ENCODE data around the gene ROBO1.

ROBO1 gene

DNA sequence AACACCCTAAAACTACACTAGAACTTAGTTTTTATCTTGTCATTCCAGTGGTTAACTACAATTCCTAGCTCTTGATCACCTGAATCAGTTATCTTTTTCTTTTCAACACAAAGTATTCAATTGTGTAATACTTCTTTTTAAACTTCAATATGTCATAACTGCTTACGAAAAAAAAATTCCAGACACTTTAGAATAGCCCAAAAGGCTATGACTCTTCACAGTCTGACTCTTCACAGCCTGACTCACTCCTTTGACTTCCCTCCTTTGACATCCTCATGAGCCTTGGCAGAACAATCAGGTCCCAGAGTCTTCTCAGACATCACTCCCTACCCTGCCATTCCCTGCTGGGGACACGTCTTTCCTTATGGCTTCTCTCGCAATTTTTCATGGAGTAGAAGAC, 727.1 kb downstream of the ROBO1 start:
- no peak overlapping the region for H3K27ac ChIP-seq
- no peaks in the 10 kb centered on the region for H3K79me2 ChIP-seq (ENCODE audit: insufficient read depth, low read depth)
- TF ChIP-seq, protein P1, sequence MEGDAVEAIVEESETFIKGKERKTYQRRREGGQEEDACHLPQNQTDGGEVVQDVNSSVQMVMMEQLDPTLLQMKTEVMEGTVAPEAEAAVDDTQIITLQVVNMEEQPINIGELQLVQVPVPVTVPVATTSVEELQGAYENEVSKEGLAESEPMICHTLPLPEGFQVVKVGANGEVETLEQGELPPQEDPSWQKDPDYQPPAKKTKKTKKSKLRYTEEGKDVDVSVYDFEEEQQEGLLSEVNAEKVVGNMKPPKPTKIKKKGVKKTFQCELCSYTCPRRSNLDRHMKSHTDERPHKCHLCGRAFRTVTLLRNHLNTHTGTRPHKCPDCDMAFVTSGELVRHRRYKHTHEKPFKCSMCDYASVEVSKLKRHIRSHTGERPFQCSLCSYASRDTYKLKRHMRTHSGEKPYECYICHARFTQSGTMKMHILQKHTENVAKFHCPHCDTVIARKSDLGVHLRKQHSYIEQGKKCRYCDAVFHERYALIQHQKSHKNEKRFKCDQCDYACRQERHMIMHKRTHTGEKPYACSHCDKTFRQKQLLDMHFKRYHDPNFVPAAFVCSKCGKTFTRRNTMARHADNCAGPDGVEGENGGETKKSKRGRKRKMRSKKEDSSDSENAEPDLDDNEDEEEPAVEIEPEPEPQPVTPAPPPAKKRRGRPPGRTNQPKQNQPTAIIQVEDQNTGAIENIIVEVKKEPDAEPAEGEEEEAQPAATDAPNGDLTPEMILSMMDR (conservative IDR thresholded peaks at IDR 0.05; ENCODE audit: low read depth, low read length): no peak
- no peaks in the 10 kb centered on the region for H4K20me1 ChIP-seq (ENCODE audit: insufficient read depth)
- no peak overlapping the region for H3K4me3 ChIP-seq (IDR thresholded peaks at IDR 0.05; ENCODE audit: insufficient read depth, low read depth, low read length)
- H3K9ac ChIP-seq: no peak overlapping the region
- no peaks in the 10 kb centered on the region for H3K4me1 ChIP-seq (ENCODE audit: low read depth, poor library complexity, severe bottlenecking)
- no peak overlapping the region for H3K4me2 ChIP-seq
- no peaks in the 10 kb centered on the region for H3K36me3 ChIP-seq (ENCODE audit: insufficient read depth)
- no peaks in the 10 kb centered on the region for H3K27me3 ChIP-seq (ENCODE audit: insufficient read depth, low read depth)
- H2AFZ ChIP-seq (ENCODE audit: low read depth): no peak overlapping the region

DNA sequence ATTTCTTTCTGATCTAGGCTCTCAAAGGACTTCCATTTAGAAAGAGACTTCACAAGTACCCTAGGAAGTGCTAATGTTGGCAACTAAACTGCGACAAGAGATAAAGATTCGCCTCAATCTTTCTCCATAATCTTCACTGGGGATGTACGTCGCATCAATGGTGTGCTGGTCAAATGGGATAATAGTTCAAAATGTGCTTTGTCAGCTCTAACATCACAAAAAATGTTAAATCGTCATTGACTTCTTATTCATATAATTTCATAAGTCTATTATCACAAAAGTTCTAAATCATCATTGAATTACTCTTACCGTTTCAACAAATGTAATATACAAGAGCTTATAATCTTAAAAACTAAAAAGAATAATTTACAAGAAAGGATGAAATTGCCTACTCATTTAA, 727.7 kb downstream of the ROBO1 start:
- Histone ChIP-seq H3K9ac (no peak overlapping the region), H3K27ac (no peak overlapping the region), H3K4me1 (ENCODE audit: low read depth, poor library complexity, severe bottlenecking) (no peaks in the 10 kb centered on the region), H3K79me2 (ENCODE audit: insufficient read depth, low read depth) (no peaks in the 10 kb centered on the region), H3K27me3 (ENCODE audit: insufficient read depth, low read depth) (no peaks in the 10 kb centered on the region), H3K4me3 (IDR thresholded peaks at IDR 0.05; ENCODE audit: insufficient read depth, low read depth, low read length) (no peak overlapping the region), H4K20me1 (ENCODE audit: insufficient read depth) (no peaks in the 10 kb centered on the region), H3K4me2 (no peak overlapping the region), H3K36me3 (ENCODE audit: insufficient read depth) (no peaks in the 10 kb centered on the region), H2AFZ (ENCODE audit: low read depth) (no peak overlapping the region)
- TF ChIP-seq, protein P1 (conservative IDR thresholded peaks at IDR 0.05; ENCODE audit: low read depth, low read length): no peak

DNA sequence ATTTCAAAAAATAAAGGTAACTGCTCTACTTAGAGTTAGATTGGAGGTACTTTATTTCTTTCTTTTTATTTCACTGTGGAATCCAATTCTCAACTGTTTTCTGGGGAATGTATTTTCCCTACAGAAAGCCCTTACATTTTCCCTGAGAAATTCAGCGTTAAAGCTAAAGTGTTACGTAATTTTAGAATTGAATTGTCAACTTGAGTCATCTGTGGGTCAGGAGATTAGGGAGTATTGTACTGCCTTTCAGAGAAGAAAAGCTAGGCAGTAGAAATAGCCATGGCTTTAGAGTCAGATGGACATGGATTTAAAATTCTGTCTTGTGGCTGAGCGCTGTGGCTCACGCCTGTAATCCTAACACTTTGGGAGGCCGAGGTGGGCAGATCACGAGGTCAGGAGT, 728.6 kb downstream of the ROBO1 start:
- no peaks in the 10 kb centered on the region for H3K36me3 ChIP-seq (ENCODE audit: insufficient read depth)
- no peaks in the 10 kb centered on the region for H3K79me2 ChIP-seq (ENCODE audit: insufficient read depth, low read depth)
- no peak overlapping the region for H3K4me3 ChIP-seq (IDR thresholded peaks at IDR 0.05; ENCODE audit: insufficient read depth, low read depth, low read length)
- H4K20me1 ChIP-seq (ENCODE audit: insufficient read depth): no peaks in the 10 kb centered on the region
- H2AFZ ChIP-seq (ENCODE audit: low read depth): no peak overlapping the region
- no peak overlapping the region for H3K27ac ChIP-seq
- no peak overlapping the region for H3K9ac ChIP-seq
- H3K4me2 ChIP-seq: no peak overlapping the region
- TF ChIP-seq, protein P1 (conservative IDR thresholded peaks at IDR 0.05; ENCODE audit: low read depth, low read length): no peak
- H3K27me3 ChIP-seq (ENCODE audit: insufficient read depth, low read depth): no peaks in the 10 kb centered on the region
- no peaks in the 10 kb centered on the region for H3K4me1 ChIP-seq (ENCODE audit: low read depth, poor library complexity, severe bottlenecking)

DNA sequence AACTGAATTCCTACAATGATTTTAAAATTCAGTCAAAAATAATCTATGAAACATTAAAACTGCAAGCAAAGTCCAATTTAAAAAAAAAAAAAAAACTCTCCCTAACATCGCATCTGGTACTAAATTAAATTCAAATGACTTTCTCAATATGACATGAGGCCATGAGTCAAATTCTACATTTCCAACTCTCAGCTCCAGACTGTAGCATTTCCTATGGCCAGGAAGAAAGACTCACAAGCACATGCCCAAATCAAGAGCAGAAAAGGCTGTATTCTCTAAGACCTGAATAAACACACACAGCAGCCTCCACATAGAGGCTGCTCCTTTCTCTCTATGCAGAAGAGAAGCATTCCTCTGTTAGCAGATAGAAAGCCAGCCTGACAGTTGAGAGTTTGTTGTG, 729.2 kb downstream of the ROBO1 start:
- Histone ChIP-seq H3K79me2 (ENCODE audit: insufficient read depth, low read depth) (no peaks in the 10 kb centered on the region), H3K27ac (no peak overlapping the region), H3K4me2 (no peak overlapping the region)

More for the DNA sequence above, 729.2 kb downstream of the ROBO1 start:
- TF ChIP-seq, protein P1 (conservative IDR thresholded peaks at IDR 0.05; ENCODE audit: low read depth, low read length): no peak
- Histone ChIP-seq H4K20me1 (ENCODE audit: insufficient read depth) (no peaks in the 10 kb centered on the region), H3K9ac (no peak overlapping the region), H3K4me1 (ENCODE audit: low read depth, poor library complexity, severe bottlenecking) (no peaks in the 10 kb centered on the region), H3K36me3 (ENCODE audit: insufficient read depth) (no peaks in the 10 kb centered on the region), H3K27me3 (ENCODE audit: insufficient read depth, low read depth) (no peaks in the 10 kb centered on the region), H3K4me3 (IDR thresholded peaks at IDR 0.05; ENCODE audit: insufficient read depth, low read depth, low read length) (no peak overlapping the region), H2AFZ (ENCODE audit: low read depth) (no peak overlapping the region)
